ENCODE measurements around the gene TBC1D9.

DNA sequence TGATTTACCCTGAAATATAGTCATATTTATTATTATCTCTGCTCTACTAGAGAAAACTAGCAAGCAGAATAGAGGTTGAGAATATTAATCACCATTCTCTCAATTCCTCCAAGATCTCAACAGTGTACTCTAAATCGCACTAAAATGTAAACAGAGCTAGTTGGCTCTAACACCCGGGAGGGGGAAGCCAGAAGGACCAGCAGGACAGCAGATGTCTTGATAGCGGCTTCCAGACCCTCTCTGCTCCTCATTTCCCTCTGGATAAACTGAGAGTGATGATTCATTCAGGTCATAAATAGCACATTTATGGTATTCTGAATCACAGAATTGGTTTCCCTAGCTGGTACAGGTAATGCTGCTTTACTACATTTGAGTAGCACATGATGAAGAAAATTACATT, 82.5 kb downstream of the TBC1D9 start:
- TF ChIP-seq EZH2 (IDR thresholded peaks at IDR 0.05; ENCODE audit: insufficient read depth, poor library complexity, severe bottlenecking) = no peak
- TF ChIP-seq EZH2phosphoT487 (IDR thresholded peaks at IDR 0.05; ENCODE audit: insufficient read depth, low read depth) = no peak

Measured in GM23248 (cell line).